Right atrium auricular region (tissue), 2 donors: ENCODE measurements around the gene TAC1. TPM values are rescaled to one million over a fixed set of nuclear protein-coding genes. Genes with fewer than 3 reads are reported as not detected.

ENCODE experiments used
- DNase-seq: peaks from one replicate; pipeline ENCODE4 v3.0.0-alpha.2; 2019; ENCODE audit warnings: low spot score
- H3K27ac ChIP-seq, 2 donors: fragments of 200-600 bp; sonication (generic); 1 replicate in 1 of 2; 2 replicates in 1 of 2; pipeline ENCODE4 v1.5.1; 2016 to 2019
- H3K27me3 ChIP-seq, 2 donors: fragments of 200-600 bp; sonication (generic); one replicate each; pipeline versions ENCODE4 v1.5.1 to v1.6.0; 2017 to 2019
- H3K36me3 ChIP-seq: fragments of 200-600 bp; sonication (generic); one replicate; pipeline ENCODE4 v1.5.1; 2016
- H3K4me1 ChIP-seq, 2 donors: fragments of 200-600 bp; sonication (generic); one replicate each; pipeline versions ENCODE4 v1.5.1 to v1.6.0; 2017 to 2019
- H3K4me3 ChIP-seq, 2 donors: fragments of 200-600 bp; sonication (generic); 1 replicate in 1 of 2; 2 replicates in 1 of 2; pipeline ENCODE4 v1.5.1; 2017 to 2019; ENCODE audit warnings: mild to moderate bottlenecking in 1 of 2, moderate library complexity in 1 of 2
- H3K9me3 ChIP-seq, 2 donors: fragments of 200-600 bp; sonication (generic); one replicate each; pipeline ENCODE4 v1.5.1; 2019
- total RNA-seq, 2 donors: library from RNA; depleted of rRNA; stranded (reverse); fragments of >200 nt; gene quantifications; one replicate each; pipeline ENCODE4 v1.1.0, GENCODE V29; 2016
- TF ChIP-seq, protein P1 (sequence below), 2 donors: fragments of 200-600 bp; sonication (generic); IDR thresholded peaks; one replicate each; pipeline ENCODE4 v1.5.1; 2019; ENCODE audit warnings: antibody characterized with exemption in 2 of 2

The TAC1 gene
- total RNA-seq, 2 donors from 2014 or later = not detected

DNA sequence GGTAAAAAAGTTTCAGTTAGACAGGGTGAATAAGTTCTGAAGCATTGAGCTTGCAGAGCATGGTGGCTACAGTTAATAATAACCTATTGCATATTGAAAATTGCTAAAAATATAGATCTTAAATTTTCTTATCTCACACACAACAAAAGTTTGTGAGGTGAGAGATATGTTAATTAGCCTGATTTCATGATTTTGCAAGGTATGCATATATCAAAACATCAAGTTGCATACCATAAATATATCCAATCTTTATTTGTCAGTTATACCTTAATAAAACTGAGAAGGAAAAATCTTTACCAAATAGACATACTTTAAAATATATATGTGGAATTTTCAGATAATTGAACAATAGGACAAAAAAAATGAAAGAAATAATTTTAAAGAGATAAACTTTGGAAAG, 16.6 kb downstream of the TAC1 start:
- H3K36me3 ChIP-seq = no peaks in the 10 kb centered on the region
- H3K27me3 ChIP-seq = no peaks in the 10 kb centered on the region
- H3K27ac ChIP-seq = no peak overlapping the region
- no peak for DNase-seq
- H3K4me1 ChIP-seq = no peaks in the 10 kb centered on the region
- no peaks in the 10 kb centered on the region for H3K9me3 ChIP-seq
- no peak overlapping the region for H3K4me3 ChIP-seq
- TF ChIP-seq, protein P1, sequence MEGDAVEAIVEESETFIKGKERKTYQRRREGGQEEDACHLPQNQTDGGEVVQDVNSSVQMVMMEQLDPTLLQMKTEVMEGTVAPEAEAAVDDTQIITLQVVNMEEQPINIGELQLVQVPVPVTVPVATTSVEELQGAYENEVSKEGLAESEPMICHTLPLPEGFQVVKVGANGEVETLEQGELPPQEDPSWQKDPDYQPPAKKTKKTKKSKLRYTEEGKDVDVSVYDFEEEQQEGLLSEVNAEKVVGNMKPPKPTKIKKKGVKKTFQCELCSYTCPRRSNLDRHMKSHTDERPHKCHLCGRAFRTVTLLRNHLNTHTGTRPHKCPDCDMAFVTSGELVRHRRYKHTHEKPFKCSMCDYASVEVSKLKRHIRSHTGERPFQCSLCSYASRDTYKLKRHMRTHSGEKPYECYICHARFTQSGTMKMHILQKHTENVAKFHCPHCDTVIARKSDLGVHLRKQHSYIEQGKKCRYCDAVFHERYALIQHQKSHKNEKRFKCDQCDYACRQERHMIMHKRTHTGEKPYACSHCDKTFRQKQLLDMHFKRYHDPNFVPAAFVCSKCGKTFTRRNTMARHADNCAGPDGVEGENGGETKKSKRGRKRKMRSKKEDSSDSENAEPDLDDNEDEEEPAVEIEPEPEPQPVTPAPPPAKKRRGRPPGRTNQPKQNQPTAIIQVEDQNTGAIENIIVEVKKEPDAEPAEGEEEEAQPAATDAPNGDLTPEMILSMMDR (IDR thresholded peaks at IDR 0.05) = no peak

DNA sequence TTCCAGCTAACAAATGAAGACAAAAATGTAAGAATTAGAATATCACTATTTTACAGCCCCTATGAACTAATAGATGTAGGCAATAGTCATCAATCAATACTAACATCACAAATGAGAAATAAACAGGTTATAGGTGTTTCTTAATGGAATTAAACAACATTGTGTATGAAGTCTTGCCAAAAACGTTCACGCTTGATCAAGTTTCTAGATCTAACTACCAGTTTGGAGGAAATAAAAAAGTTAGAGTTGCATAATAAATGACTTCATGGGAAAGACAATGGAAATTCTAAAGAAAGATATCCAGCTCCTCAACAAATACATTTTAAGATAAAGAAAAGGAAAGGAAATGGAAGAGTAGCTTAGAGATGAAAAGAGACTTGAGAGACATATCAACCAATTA, 19.7 kb downstream of the TAC1 start:
- no peaks in the 10 kb centered on the region for H3K36me3 ChIP-seq
- TF ChIP-seq, protein P1 (IDR thresholded peaks at IDR 0.05) = no peak
- no peaks in the 10 kb centered on the region for H3K4me1 ChIP-seq
- H3K9me3 ChIP-seq = no peaks in the 10 kb centered on the region
- H3K27ac ChIP-seq = no peak overlapping the region
- H3K27me3 ChIP-seq = no peaks in the 10 kb centered on the region
- H3K4me3 ChIP-seq = no peak overlapping the region
- DNase-seq = no peak

DNA sequence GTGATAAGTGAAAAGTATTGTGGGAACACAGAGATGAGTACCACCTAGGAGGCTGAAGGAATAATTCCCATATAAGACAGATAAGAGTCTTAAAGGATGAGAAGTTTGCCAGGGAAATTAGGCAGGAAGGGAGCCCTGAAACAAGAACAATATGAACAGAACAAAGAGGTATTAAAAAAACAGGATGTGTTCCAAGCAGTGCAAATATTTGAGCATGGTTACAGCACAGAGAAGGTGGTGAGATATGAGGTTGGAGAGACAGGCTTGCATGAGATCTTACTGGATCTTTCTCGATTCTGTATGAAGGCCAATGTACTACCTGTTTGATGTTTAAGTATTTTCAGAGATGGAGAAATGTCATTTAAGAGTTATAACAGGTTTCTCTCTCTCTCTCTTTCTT, 20.3 kb downstream of the TAC1 start:
- Histone ChIP-seq H3K9me3 (no peaks in the 10 kb centered on the region), H3K4me1 (no peaks in the 10 kb centered on the region), H3K27me3 (no peaks in the 10 kb centered on the region), H3K36me3 (no peaks in the 10 kb centered on the region), H3K27ac (no peak overlapping the region), H3K4me3 (no peak overlapping the region)
- TF ChIP-seq, protein P1 (IDR thresholded peaks at IDR 0.05) = no peak
- no peak for DNase-seq

DNA sequence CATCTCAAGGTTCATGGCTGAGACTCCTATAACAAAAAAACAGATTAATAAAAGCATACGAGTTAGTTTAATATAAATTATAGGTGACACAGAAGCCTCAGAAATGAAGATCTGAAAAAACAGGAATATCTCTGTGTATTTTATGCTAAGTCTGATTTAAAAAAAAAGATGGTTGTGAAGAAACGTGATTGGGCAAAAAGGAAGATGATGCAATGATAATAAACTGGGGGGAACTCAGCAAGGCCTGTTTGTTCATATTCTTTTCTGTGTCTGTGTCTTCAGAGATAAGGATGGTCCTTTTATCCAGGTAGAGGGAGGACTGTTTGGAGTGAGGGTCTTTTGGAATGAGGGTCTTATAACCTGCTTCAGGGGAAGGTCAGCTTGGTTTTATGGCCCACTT, 25.9 kb downstream of the TAC1 start:
- no peaks in the 10 kb centered on the region for H3K4me1 ChIP-seq
- no peaks in the 10 kb centered on the region for H3K27me3 ChIP-seq
- H3K4me3 ChIP-seq = no peak overlapping the region
- no peaks in the 10 kb centered on the region for H3K36me3 ChIP-seq
- no peak overlapping the region for H3K27ac ChIP-seq
- no peak for DNase-seq
- H3K9me3 ChIP-seq = no peaks in the 10 kb centered on the region
- TF ChIP-seq, protein P1 (IDR thresholded peaks at IDR 0.05) = no peak

DNA sequence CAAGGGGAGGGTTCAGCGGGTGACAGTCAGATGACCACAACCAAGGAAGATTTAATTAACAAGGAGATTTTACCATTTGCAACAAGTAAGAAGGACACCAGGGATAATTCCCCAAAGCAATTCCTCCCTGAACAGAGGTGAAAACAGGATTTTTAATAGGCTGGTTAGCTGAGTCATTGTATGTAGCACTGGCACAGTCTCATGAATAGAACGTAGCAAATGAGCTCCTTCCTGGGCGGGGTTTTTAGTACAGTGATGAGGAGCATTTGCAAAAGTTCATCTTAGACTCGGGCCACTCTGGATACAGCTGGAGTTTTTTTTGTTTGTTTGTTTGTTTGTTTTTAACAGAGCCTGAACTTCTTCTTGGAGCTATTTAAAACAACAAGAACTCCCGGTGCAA, 39.0 kb downstream of the TAC1 start:
- Histone ChIP-seq H3K9me3 (no peaks in the 10 kb centered on the region), H3K4me3 (no peak overlapping the region), H3K36me3 (no peaks in the 10 kb centered on the region), H3K27me3 (no peaks in the 10 kb centered on the region), H3K27ac (no peak overlapping the region), H3K4me1 (no peaks in the 10 kb centered on the region)
- TF ChIP-seq, protein P1 (IDR thresholded peaks at IDR 0.05) = no peak
- no peak for DNase-seq

DNA sequence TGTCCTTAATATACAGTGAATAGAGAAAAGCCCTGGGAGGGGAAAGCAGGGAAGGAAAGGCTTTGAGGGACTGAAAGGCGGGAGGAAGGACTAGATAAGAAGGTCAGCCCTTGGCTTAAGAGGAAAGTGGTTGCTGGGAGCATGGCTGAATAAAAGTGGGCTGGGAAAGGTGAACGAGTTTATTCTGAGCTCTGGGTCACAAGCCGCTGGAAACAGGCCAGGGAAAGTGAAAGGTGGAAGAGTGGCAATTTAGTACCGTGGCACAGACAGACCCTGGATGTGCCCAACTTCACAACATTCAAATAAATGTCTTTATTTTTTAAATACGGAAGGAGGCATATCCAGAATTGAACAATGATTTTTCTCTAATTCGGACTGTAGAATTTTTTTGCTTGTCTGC, 39.7 kb downstream of the TAC1 start:
- Histone ChIP-seq H3K36me3 (no peaks in the 10 kb centered on the region), H3K27me3 (no peaks in the 10 kb centered on the region), H3K9me3 (no peaks in the 10 kb centered on the region), H3K4me1 (no peaks in the 10 kb centered on the region), H3K4me3 (no peak overlapping the region), H3K27ac (no peak overlapping the region)
- TF ChIP-seq, protein P1 (IDR thresholded peaks at IDR 0.05) = no peak
- DNase-seq = no peak
